ENCODE data around the gene PIK3R6.

DNA sequence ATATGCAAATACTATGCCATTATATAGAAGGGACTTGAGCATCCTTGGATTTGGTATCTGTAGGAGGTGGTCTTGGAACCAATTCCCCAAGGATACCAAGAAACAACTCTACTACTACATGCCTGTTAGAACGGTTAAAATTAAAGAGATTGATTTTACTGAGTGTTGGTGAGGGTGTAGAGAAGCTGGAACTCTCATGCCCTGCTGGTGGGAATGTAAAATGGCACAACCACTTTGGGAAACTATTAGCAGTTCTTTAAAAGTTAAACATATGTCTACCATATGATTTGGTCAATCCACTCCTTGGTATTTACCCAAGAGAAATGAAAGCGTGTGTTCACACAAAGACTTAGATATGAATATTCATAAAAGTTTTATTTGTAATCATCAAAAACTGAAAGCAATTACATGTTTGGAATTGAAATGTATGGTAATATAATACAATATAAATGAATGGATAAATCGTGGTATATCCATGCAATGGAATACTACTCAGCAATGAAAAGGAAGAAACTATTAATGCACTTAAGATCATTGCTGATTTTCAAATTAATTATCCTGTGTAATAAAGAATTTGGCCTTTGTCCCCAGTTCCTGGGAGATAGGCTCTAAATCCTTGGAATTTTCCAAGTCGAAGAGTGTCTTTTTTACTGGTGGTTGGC lies 76.1 kb downstream of the PIK3R6 start:
- TF ChIP-seq EGR1 (IDR thresholded peaks at IDR 0.05) (no peak), NFIC (IDR thresholded peaks at IDR 0.05) (no peak), EP300 (IDR thresholded peaks at IDR 0.05; ENCODE audit: borderline replicate concordance) (no peak), RAD21 (IDR thresholded peaks at IDR 0.05; ENCODE audit: low read depth) (no peak), TAF1 (IDR thresholded peaks at IDR 0.05; ENCODE audit: low read depth) (no peak), USF1 (IDR thresholded peaks at IDR 0.05) (no peak), CREB1 (IDR thresholded peaks at IDR 0.05; ENCODE audit: low read depth) (no peak), FOXM1 (IDR thresholded peaks at IDR 0.05; ENCODE audit: borderline replicate concordance, low read depth) (no peak), CEBPB (IDR thresholded peaks at IDR 0.05) (no peak), YY1 (IDR thresholded peaks at IDR 0.05; ENCODE audit: low read depth) (no peak), TCF12 (IDR thresholded peaks at IDR 0.05; ENCODE audit: low read depth) (no peak), TEAD4 (IDR thresholded peaks at IDR 0.05) (no peak)
- TF ChIP-seq, protein P1, sequence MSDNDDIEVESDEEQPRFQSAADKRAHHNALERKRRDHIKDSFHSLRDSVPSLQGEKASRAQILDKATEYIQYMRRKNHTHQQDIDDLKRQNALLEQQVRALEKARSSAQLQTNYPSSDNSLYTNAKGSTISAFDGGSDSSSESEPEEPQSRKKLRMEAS (IDR thresholded peaks at IDR 0.05) = no peak
- TF ChIP-seq, protein P2, sequence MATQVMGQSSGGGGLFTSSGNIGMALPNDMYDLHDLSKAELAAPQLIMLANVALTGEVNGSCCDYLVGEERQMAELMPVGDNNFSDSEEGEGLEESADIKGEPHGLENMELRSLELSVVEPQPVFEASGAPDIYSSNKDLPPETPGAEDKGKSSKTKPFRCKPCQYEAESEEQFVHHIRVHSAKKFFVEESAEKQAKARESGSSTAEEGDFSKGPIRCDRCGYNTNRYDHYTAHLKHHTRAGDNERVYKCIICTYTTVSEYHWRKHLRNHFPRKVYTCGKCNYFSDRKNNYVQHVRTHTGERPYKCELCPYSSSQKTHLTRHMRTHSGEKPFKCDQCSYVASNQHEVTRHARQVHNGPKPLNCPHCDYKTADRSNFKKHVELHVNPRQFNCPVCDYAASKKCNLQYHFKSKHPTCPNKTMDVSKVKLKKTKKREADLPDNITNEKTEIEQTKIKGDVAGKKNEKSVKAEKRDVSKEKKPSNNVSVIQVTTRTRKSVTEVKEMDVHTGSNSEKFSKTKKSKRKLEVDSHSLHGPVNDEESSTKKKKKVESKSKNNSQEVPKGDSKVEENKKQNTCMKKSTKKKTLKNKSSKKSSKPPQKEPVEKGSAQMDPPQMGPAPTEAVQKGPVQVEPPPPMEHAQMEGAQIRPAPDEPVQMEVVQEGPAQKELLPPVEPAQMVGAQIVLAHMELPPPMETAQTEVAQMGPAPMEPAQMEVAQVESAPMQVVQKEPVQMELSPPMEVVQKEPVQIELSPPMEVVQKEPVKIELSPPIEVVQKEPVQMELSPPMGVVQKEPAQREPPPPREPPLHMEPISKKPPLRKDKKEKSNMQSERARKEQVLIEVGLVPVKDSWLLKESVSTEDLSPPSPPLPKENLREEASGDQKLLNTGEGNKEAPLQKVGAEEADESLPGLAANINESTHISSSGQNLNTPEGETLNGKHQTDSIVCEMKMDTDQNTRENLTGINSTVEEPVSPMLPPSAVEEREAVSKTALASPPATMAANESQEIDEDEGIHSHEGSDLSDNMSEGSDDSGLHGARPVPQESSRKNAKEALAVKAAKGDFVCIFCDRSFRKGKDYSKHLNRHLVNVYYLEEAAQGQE (IDR thresholded peaks at IDR 0.05; ENCODE audit: low read depth) = no peak

Measured in Ishikawa (cell line).